HepG2 (cell line): ENCODE results near the gene PROX1. TPM values are rescaled to one million over a fixed set of nuclear protein-coding genes. Genes with fewer than 3 reads are reported as not detected.

Experiments used
- ATAC-seq: fragments of 200-7000 bp; cut with Tn5 transposase; 3 replicates; pipeline ENCODE4 v1.9.1; 2020; ENCODE audit warnings: mild to moderate bottlenecking, moderate library complexity
- BruUV-seq: library from RNA; stranded (reverse); fragments of 400-500 nt; replicated peaks from 2 replicates; lab custom pipeline; 2021; lab: Mats Ljungman, UMichigan
- CTCF ChIA-PET: fragments of 300-600 bp; formaldehyde crosslinking; extraction: SDS; loops from one replicate; lab custom pipeline; 2021; ENCODE audit warnings: low total read pairs, inconsistent platforms, low intra/inter-chr PET ratio; lab: Yijun Ruan, JAX
- POLR2A ChIA-PET: fragments of 350-600 bp; sonication (Branson Sonifier 250); formaldehyde crosslinking; loops from one replicate; lab custom pipeline; 2020; ENCODE audit warnings: antibody characterized with exemption, inconsistent platforms; lab: Yijun Ruan, JAX
- DNase-seq: peaks from one replicate; pipeline ENCODE4 v3.0.0-alpha.2; 2015; ENCODE audit warnings: low spot score
- FAIRE-seq: peaks from 3 replicates; lab custom pipeline; 2011; peaks lifted over from hg19 to GRCh38; lab: Jason Lieb, UNC
- H2AFZ ChIP-seq: one replicate; pipeline ENCODE4 v1.6.1; 2011; ENCODE audit warnings: low read length, inconsistent platforms
- H3K27ac ChIP-seq: fragments of 300-600 bp; 3 replicates; pipeline ENCODE4 v1.8.0; 2011; ENCODE audit warnings: mixed run types, mild to moderate bottlenecking, mixed read lengths, low read length, inconsistent platforms; ENCODE audit not compliant: insufficient read depth; ENCODE audit errors: extremely low read length
- H3K27me3 ChIP-seq, 2 experiments: fragments of 200-600 bp in 1 of 2; 2 replicates in 1 of 2; 3 replicates in 1 of 2; pipeline versions ENCODE4 v1.6.0 to v1.8.0; 2011; ENCODE audit warnings: low read length in 2 of 2, mild to moderate bottlenecking in 2 of 2, moderate library complexity in 2 of 2, inconsistent platforms in 1 of 2; ENCODE audit not compliant: insufficient read depth in 2 of 2, control insufficient read depth in 1 of 2
- H3K36me3 ChIP-seq, 2 experiments: fragments of 200-600 bp in 1 of 2; replicated peaks in 1 of 2; 2 replicates in 1 of 2; 3 replicates in 1 of 2; pipeline versions ENCODE4 v1.5.1 to v1.8.0; 2011; ENCODE audit warnings: low read length in 2 of 2, inconsistent platforms in 1 of 2; ENCODE audit not compliant: insufficient read depth in 2 of 2, control insufficient read depth in 1 of 2
- H3K4me1 ChIP-seq: 2 replicates; pipeline ENCODE4 v1.5.1; 2012; ENCODE audit warnings: low read length, inconsistent platforms; ENCODE audit not compliant: insufficient read depth
- H3K4me2 ChIP-seq: 2 replicates; pipeline ENCODE4 v1.6.0; 2011; ENCODE audit warnings: low read depth, low read length, inconsistent platforms
- H3K4me3 ChIP-seq, 3 experiments: fragments of 200-600 bp in 1 of 3; sonication (generic), shearing (Covaris generic) in 1 of 3; replicated peaks in 1 of 3; 2 replicates each; pipeline ENCODE4 v1.5.1; 2011 to 2016; ENCODE audit warnings: low read length in 3 of 3, inconsistent platforms in 2 of 3, low read depth in 2 of 3, mild to moderate bottlenecking in 2 of 3, control low read depth in 1 of 3, mixed read lengths in 1 of 3; ENCODE audit not compliant: insufficient read depth in 1 of 3
- H3K79me2 ChIP-seq: one replicate; pipeline ENCODE4 v1.6.1; 2011; ENCODE audit warnings: low read length, inconsistent platforms; ENCODE audit not compliant: insufficient read depth
- H3K9ac ChIP-seq: 2 replicates; pipeline ENCODE4 v1.6.0; 2011; ENCODE audit warnings: mild to moderate bottlenecking, low read depth, low read length, inconsistent platforms; ENCODE audit not compliant: insufficient read depth
- H3K9me3 ChIP-seq: 2 replicates; pipeline ENCODE4 v1.5.1; 2012; ENCODE audit warnings: mild to moderate bottlenecking, low read length
- H4K20me1 ChIP-seq: 2 replicates; pipeline ENCODE4 v1.6.0; 2011; ENCODE audit warnings: inconsistent platforms, mild to moderate bottlenecking, low read length, moderate library complexity; ENCODE audit not compliant: insufficient read depth
- ASH2L ChIP-seq: fragments of 300-600, 200-600 bp; sonication (generic); IDR thresholded peaks from 2 replicates; pipeline ENCODE4 v1.7.0; 2017; ENCODE audit warnings: low read depth, mild to moderate bottlenecking, moderate library complexity, mixed read lengths, low read length; ENCODE audit not compliant: insufficient read length
- HNF4A ChIP-seq: sonication (generic); formaldehyde crosslinking; IDR thresholded peaks from 2 replicates; pipeline ENCODE4 v1.4.0; 2020; ENCODE audit warnings: missing genetic modification reagents
- HNF4G ChIP-seq, 2 experiments: sonication (generic) in 1 of 2; formaldehyde crosslinking in 1 of 2; IDR thresholded peaks; 2 replicates each; pipeline versions ENCODE4 v1.4.0 to v1.6.1; 2011 to 2020; ENCODE audit warnings: borderline replicate concordance in 2 of 2, low read depth in 2 of 2, mild to moderate bottlenecking in 2 of 2, low read length in 1 of 2, missing genetic modification reagents in 1 of 2, moderate library complexity in 1 of 2
- HOXA3 ChIP-seq: sonication (generic); formaldehyde crosslinking; IDR thresholded peaks from 2 replicates; pipeline ENCODE4 v1.5.0; 2020; ENCODE audit warnings: missing genetic modification reagents
- IKZF5 ChIP-seq: IDR thresholded peaks from 2 replicates; pipeline ENCODE4 v1.6.1; 2018; ENCODE audit warnings: missing genetic modification reagents, mild to moderate bottlenecking, missing compliant biosample characterization
- KDM6A ChIP-seq: IDR thresholded peaks from 2 replicates; pipeline ENCODE4 v1.6.1; 2016; ENCODE audit warnings: low read depth
- NCOA5 ChIP-seq: sonication (generic); formaldehyde crosslinking; IDR thresholded peaks from 2 replicates; pipeline ENCODE4 v1.4.0; 2020; ENCODE audit warnings: missing genetic modification reagents
- NCOR1 ChIP-seq: fragments of 200-600 bp; sonication (generic); IDR thresholded peaks from 2 replicates; pipeline ENCODE4 v1.7.0; 2017; ENCODE audit warnings: antibody characterized with exemption, low read length, borderline replicate concordance
- PITX1 ChIP-seq: sonication (generic); formaldehyde crosslinking; IDR thresholded peaks from 2 replicates; pipeline ENCODE4 v1.5.1; 2020; ENCODE audit warnings: mild to moderate bottlenecking, missing genetic modification reagents
- SOX6 ChIP-seq, 2 experiments: fragments of 450-650 bp in 1 of 2; sonication (generic) in 1 of 2; formaldehyde crosslinking in 1 of 2; IDR thresholded peaks; 2 replicates each; pipeline versions ENCODE4 v1.4.0 to v1.6.1; 2017 to 2020; ENCODE audit warnings: antibody characterized with exemption in 1 of 2, mild to moderate bottlenecking in 1 of 2, missing genetic modification reagents in 1 of 2
- TBL1XR1 ChIP-seq: fragments of 150-350 bp; IDR thresholded peaks from 2 replicates; pipeline ENCODE4 v1.6.1; 2014; ENCODE audit warnings: borderline replicate concordance, low read length; ENCODE audit not compliant: partially characterized antibody
- YEATS4 ChIP-seq: sonication (generic); formaldehyde crosslinking; IDR thresholded peaks from 2 replicates; pipeline ENCODE4 v1.4.0; 2020; ENCODE audit warnings: missing genetic modification reagents, borderline replicate concordance
- ZBTB37 ChIP-seq: sonication (generic); formaldehyde crosslinking; IDR thresholded peaks from 2 replicates; pipeline ENCODE4 v1.4.0; 2020; ENCODE audit warnings: mild to moderate bottlenecking, missing genetic modification reagents
- ZEB1 ChIP-seq: IDR thresholded peaks from 2 replicates; pipeline ENCODE4 v1.6.1; 2012; ENCODE audit warnings: mild to moderate bottlenecking, low read depth, inconsistent platforms; ENCODE audit not compliant: insufficient replicate concordance
- ZKSCAN8 ChIP-seq: IDR thresholded peaks from 2 replicates; pipeline ENCODE4 v1.6.1; 2016; ENCODE audit warnings: borderline replicate concordance, missing genetic modification reagents, missing compliant biosample characterization
- ZMYM3 ChIP-seq: sonication (generic); formaldehyde crosslinking; IDR thresholded peaks from 2 replicates; pipeline ENCODE4 v1.5.1; 2020; ENCODE audit warnings: mild to moderate bottlenecking, missing genetic modification reagents
- ZNF24 ChIP-seq: fragments of 450-650 bp; IDR thresholded peaks from 2 replicates; pipeline ENCODE4 v1.6.1; 2017; ENCODE audit warnings: antibody characterized with exemption, mild to moderate bottlenecking
- ZNF331 ChIP-seq: sonication (generic); formaldehyde crosslinking; IDR thresholded peaks from 2 replicates; pipeline ENCODE4 v1.4.0; 2020; ENCODE audit warnings: missing genetic modification reagents
- ZNF333 ChIP-seq: sonication (generic); formaldehyde crosslinking; IDR thresholded peaks from 2 replicates; pipeline ENCODE4 v1.4.0; 2020; ENCODE audit warnings: mild to moderate bottlenecking, missing genetic modification reagents, borderline replicate concordance
- ZNF576 ChIP-seq: sonication (generic); formaldehyde crosslinking; IDR thresholded peaks from 2 replicates; pipeline ENCODE4 v1.4.0; 2020; ENCODE audit warnings: mild to moderate bottlenecking, missing genetic modification reagents
- ZSCAN29 ChIP-seq: sonication (generic); formaldehyde crosslinking; conservative IDR thresholded peaks from 2 replicates; pipeline ENCODE4 v1.4.0; 2020; ENCODE audit warnings: mild to moderate bottlenecking, missing genetic modification reagents
- WGBS: methylation state at CpG from one replicate; pipeline ENCODE4 v1.1.6; 2017; ENCODE audit warnings: low lambda C conversion rate; 5-methylcytosine and 5-hydroxymethylcytosine counted together
- in situ Hi-C: cut with HindIII; loops from 2 replicates; pipeline ENCODE4 v1.10.0; 2017; ENCODE audit warnings: low pct_unique_long_range_greater_than_20kb; ENCODE audit not compliant: extremely low pct_ligation_motif_present
- intact Hi-C: fragments of 100-400 bp; cut with micrococcal nuclease; formaldehyde crosslinking; loops from one replicate; pipeline ENCODE4 v1.10.0; 2022; ENCODE audit not compliant: unreplicated experiment
- polyA plus RNA-seq, 8 experiments: library from polyadenylated mRNA; depleted of rRNA in 3 of 8; stranded (reverse) in 7 of 8; unstranded in 1 of 8; fragments of >200 nt; fragmentation: Illumina TruSeq in 4 of 8; extraction: Trizol in 4 of 8; gene quantifications; 2 replicates each; pipeline versions ENCODE4 v1.2.1 to v1.2.3, GENCODE V29; 2011 to 2016; ENCODE audit warnings: low read depth in 4 of 8, missing spikeins in 1 of 8, mixed read lengths in 1 of 8; ENCODE audit not compliant: insufficient read depth in 1 of 8
- total RNA-seq, 5 experiments: library from RNA; depleted of rRNA; stranded (reverse); fragments of >200 nt; fragmentation: Illumina TruSeq; extraction: Trizol; gene quantifications; 2 replicates each; pipeline ENCODE4 v1.2.3, GENCODE V29; 2016; ENCODE audit warnings: low read depth in 1 of 5

The PROX1 gene
- total and polyA plus RNA-seq, 2 of the 13 experiments (the other 11 are each of a cell fraction or from before 2014, with no cell fraction given), result 12.3 to 30.2 TPM

GRCh38 chr1:214027498-214027897, 39.7 kb downstream of the PROX1 start:
- ChIA-PET CTCF (interaction anchor here (1.1 kb wide), 1 partner anchor 95 kb away, joined by 3 read pairs; no protein-coding TSS in a partner anchor), POLR2A (interaction anchor here (0.7 to 9.8 kb wide), 18 partner anchors 14 to 783 kb away, joined by 3 to 150 read pairs (median 8); partner anchors contain the start of gene PROX1)
- peaks cover 12 to 66% of the 10 kb centered on the region in 2 experiments for H3K36me3 ChIP-seq
- H3K27me3 ChIP-seq, result no peaks in the 10 kb centered on the region
- intact Hi-C loops (loop anchor here (1.0 to 2.0 kb wide), 2 partner anchors 40 to 95 kb away; partner anchors contain the start of gene PROX1), in situ Hi-C loops (no loop called here)
- peak overlapping the region in 1 of 3 experiments; percentile 5; a peak in 1 of 6 replicates for H3K4me3 ChIP-seq
- peak overlapping the region; percentile 85 for H3K27ac ChIP-seq
- FAIRE-seq, result peak; percentile 78
- H4K20me1 ChIP-seq, result no peaks in the 10 kb centered on the region
- WGBS, result 0% methylated on average over 5 of the region's 5 CpGs
- no peak overlapping the region for H2AFZ ChIP-seq
- H3K79me2 ChIP-seq, result peaks cover 37% of the 10 kb centered on the region
- ATAC-seq, result peak; percentile 74
- peak overlapping the region; percentile 55 for H3K9ac ChIP-seq
- BruUV-seq, result no TSS peak
- peaks cover 86% of the 10 kb centered on the region for H3K4me1 ChIP-seq
- DNase-seq, result peak; percentile 89
- H3K9me3 ChIP-seq, result no peaks in the 10 kb centered on the region
- peak overlapping the region; percentile 76 for H3K4me2 ChIP-seq
- TF ChIP-seq YEATS4 (CRISPR knock-in tag) (0 out of 2 replicates have a peak, but pooled peaks have one; percentile 19), ZNF331 (CRISPR knock-in tag) (peak; percentile 50), ZBTB37 (no peak), ZSCAN29 (CRISPR knock-in tag) (no peak), HNF4A (CRISPR knock-in tag) (peak; percentile 85), IKZF5 (CRISPR knock-in tag) (0 out of 2 replicates have a peak, but pooled peaks have one; percentile 47), ZKSCAN8 (no peak), ZEB1 (peak; percentile 55), PITX1 (peak; percentile 84), HOXA3 (CRISPR knock-in tag) (peak; percentile 17; the same call in 1 of the 2 replicates), KDM6A (no peak), ASH2L (peak; percentile 58), ZMYM3 (CRISPR knock-in tag) (no peak), ZNF24 (0 out of 2 replicates have a peak, but pooled peaks have one; percentile 8), ZNF333 (no peak), HNF4G (IDR thresholded peaks at IDR 0.05; ENCODE audit: borderline replicate concordance, low read depth, low read length) (peak; percentile 68), HNF4G (CRISPR knock-in tag; IDR thresholded peaks at IDR 0.05; ENCODE audit: borderline replicate concordance, low read depth) (no peak), NCOA5 (CRISPR knock-in tag) (no peak), SOX6 (IDR thresholded peaks at IDR 0.05) (no peak), SOX6 (CRISPR knock-in tag; IDR thresholded peaks at IDR 0.05) (peak; percentile 89), NCOR1 (peak; percentile 75), TBL1XR1 (peak; percentile 43), ZNF576 (CRISPR knock-in tag) (no peak)
